PFSK-1 (cell line): ENCODE measurements around the gene APBA2.

ENCODE experiments used
- FOXP2 ChIP-seq: optimal IDR thresholded peaks from 2 replicates; pipeline ENCODE3; 2011; ENCODE audit warnings: borderline replicate concordance, control low read depth, inconsistent platforms; ENCODE audit not compliant: insufficient read depth; ENCODE audit errors: extremely low read length, extremely low read depth
- POLR2AphosphoS5 ChIP-seq: IDR thresholded peaks from 2 replicates; pipeline ENCODE4 v1.6.1; 2012; ENCODE audit warnings: low read depth, mild to moderate bottlenecking, control low read depth, low read length, moderate library complexity
- SIN3A ChIP-seq: IDR thresholded peaks from 2 replicates; pipeline ENCODE4 v1.6.1; 2012; ENCODE audit warnings: mild to moderate bottlenecking, low read length, moderate library complexity, borderline replicate concordance; ENCODE audit not compliant: insufficient read depth
- TAF1 ChIP-seq: IDR thresholded peaks from 2 replicates; pipeline ENCODE4 v1.6.1; 2012; ENCODE audit warnings: low read length, control low read depth, borderline replicate concordance; ENCODE audit not compliant: insufficient read depth
- TF ChIP-seq, protein P1 (sequence below), 2 experiments: IDR thresholded peaks; 2 replicates each; pipeline versions ENCODE4 v1.6.1 to v1.8.0; 2011 to 2012; ENCODE audit warnings: low read depth in 2 of 2, low read length in 2 of 2, control low read depth in 1 of 2, inconsistent platforms in 1 of 2, mild to moderate bottlenecking in 1 of 2, moderate library complexity in 1 of 2; ENCODE audit not compliant: insufficient read depth in 1 of 2

DNA sequence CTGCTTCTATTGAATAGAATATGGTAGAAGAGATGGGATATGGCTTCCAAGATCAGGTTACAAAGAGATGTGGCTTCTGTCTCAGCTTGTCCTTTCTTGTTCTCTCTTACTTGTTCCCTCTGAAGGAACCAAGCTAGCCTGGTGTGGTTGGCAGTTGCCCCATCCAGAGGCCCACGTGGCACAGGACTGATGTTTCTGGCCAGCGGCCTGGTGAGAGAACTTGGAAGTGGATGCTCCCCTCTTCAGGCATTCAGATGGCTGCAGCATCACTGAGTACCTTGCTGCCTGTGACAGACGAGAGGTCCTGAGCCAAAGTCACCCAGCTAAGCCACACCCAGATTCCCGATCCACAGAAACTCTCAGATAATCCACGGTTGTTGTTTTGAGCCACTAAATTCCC, 200.2 kb downstream of the APBA2 start:
- no peak for TF ChIP-seq POLR2AphosphoS5
- no peak for TF ChIP-seq FOXP2
- no peak for TF ChIP-seq SIN3A
- TF ChIP-seq, protein P1, sequence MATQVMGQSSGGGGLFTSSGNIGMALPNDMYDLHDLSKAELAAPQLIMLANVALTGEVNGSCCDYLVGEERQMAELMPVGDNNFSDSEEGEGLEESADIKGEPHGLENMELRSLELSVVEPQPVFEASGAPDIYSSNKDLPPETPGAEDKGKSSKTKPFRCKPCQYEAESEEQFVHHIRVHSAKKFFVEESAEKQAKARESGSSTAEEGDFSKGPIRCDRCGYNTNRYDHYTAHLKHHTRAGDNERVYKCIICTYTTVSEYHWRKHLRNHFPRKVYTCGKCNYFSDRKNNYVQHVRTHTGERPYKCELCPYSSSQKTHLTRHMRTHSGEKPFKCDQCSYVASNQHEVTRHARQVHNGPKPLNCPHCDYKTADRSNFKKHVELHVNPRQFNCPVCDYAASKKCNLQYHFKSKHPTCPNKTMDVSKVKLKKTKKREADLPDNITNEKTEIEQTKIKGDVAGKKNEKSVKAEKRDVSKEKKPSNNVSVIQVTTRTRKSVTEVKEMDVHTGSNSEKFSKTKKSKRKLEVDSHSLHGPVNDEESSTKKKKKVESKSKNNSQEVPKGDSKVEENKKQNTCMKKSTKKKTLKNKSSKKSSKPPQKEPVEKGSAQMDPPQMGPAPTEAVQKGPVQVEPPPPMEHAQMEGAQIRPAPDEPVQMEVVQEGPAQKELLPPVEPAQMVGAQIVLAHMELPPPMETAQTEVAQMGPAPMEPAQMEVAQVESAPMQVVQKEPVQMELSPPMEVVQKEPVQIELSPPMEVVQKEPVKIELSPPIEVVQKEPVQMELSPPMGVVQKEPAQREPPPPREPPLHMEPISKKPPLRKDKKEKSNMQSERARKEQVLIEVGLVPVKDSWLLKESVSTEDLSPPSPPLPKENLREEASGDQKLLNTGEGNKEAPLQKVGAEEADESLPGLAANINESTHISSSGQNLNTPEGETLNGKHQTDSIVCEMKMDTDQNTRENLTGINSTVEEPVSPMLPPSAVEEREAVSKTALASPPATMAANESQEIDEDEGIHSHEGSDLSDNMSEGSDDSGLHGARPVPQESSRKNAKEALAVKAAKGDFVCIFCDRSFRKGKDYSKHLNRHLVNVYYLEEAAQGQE (IDR thresholded peaks at IDR 0.05; ENCODE audit: insufficient read depth in 1 of 2, low read depth in 2 of 2, low read length in 2 of 2), result no peak
- no peak for TF ChIP-seq TAF1
